BE2C (cell line): ENCODE measurements around the gene NSF.

Source experiments
- DNase-seq: peaks from one replicate; pipeline ENCODE4 v3.0.0-alpha.2; 2020
- H3K27me3 ChIP-seq: fragments of 250-450 bp; sonication (Bioruptor Pico); 2 replicates; pipeline ENCODE4 v1.5.1; 2020; ENCODE audit warnings: mild to moderate bottlenecking
- H3K36me3 ChIP-seq: fragments of 250-450 bp; sonication (Bioruptor Pico); 2 replicates; pipeline ENCODE4 v1.5.1; 2020; ENCODE audit warnings: mild to moderate bottlenecking
- H3K4me1 ChIP-seq: fragments of 250-450 bp; sonication (Bioruptor Pico); 2 replicates; pipeline ENCODE4 v1.5.1; 2020
- H3K4me3 ChIP-seq: 2 replicates; pipeline ENCODE4 v1.5.1; 2011; ENCODE audit warnings: low read depth, low read length
- H3K9me3 ChIP-seq: fragments of 250-450 bp; sonication (Bioruptor Pico); 2 replicates; pipeline ENCODE4 v1.5.1; 2020
- TF ChIP-seq, protein P1 (sequence below): IDR thresholded peaks from 2 replicates; pipeline ENCODE4 v1.5.1; 2012; ENCODE audit warnings: mild to moderate bottlenecking, low read depth, low read length

NSF gene

DNA sequence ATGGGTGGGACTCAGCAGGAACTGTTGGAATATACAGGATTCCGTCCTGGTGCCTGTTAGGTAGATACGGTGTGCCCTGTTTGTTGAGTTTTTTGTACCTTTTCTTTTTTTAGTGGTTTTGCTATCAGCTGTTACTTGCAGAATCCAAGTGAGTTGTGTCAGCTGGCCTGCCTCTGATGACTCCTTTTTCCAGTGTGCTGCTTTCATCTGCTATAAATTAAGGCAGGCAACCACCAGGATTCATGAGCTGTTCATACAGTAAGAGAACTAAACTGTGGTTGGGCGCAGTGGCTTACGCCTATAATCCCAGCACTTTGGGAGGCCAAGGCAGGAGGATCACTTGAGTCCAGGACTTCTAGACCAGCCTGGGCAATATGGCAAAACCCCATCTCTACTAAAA is 148.1 kb downstream of the NSF start:
- TF ChIP-seq, protein P1, sequence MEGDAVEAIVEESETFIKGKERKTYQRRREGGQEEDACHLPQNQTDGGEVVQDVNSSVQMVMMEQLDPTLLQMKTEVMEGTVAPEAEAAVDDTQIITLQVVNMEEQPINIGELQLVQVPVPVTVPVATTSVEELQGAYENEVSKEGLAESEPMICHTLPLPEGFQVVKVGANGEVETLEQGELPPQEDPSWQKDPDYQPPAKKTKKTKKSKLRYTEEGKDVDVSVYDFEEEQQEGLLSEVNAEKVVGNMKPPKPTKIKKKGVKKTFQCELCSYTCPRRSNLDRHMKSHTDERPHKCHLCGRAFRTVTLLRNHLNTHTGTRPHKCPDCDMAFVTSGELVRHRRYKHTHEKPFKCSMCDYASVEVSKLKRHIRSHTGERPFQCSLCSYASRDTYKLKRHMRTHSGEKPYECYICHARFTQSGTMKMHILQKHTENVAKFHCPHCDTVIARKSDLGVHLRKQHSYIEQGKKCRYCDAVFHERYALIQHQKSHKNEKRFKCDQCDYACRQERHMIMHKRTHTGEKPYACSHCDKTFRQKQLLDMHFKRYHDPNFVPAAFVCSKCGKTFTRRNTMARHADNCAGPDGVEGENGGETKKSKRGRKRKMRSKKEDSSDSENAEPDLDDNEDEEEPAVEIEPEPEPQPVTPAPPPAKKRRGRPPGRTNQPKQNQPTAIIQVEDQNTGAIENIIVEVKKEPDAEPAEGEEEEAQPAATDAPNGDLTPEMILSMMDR, result no peak
- peaks cover 10% of the 10 kb centered on the region for H3K4me1 ChIP-seq
- no peak for DNase-seq
- no peaks in the 10 kb centered on the region for H3K9me3 ChIP-seq
- no peak overlapping the region for H3K4me3 ChIP-seq
- H3K36me3 ChIP-seq, result no peaks in the 10 kb centered on the region
- no peaks in the 10 kb centered on the region for H3K27me3 ChIP-seq

DNA sequence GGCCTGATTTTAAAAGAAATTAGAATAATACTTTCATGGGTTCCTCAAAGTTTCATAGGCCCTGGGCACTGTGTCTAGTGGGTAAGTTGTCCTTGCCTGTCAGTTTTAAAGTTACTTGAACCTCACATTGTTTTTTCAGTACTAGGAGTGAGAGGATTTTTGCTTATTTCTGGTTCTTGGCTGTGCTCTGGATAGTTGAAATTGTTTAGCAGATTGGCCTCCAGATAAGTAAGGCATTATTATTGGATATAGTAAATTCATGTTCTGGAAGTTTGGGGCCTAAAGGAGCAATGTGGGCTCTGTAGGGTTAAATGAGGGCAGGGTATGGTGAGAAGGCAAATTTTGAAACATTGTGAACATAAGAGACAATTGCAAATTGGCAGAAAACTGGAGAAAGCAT is 149.5 kb downstream of the NSF start:
- no peaks in the 10 kb centered on the region for H3K36me3 ChIP-seq
- H3K27me3 ChIP-seq, result no peaks in the 10 kb centered on the region
- no peaks in the 10 kb centered on the region for H3K9me3 ChIP-seq
- DNase-seq, result no peak
- TF ChIP-seq, protein P1, result no peak
- H3K4me3 ChIP-seq, result no peak overlapping the region
- H3K4me1 ChIP-seq, result peaks cover 2% of the 10 kb centered on the region; the same call in 1 of the 2 replicates

DNA sequence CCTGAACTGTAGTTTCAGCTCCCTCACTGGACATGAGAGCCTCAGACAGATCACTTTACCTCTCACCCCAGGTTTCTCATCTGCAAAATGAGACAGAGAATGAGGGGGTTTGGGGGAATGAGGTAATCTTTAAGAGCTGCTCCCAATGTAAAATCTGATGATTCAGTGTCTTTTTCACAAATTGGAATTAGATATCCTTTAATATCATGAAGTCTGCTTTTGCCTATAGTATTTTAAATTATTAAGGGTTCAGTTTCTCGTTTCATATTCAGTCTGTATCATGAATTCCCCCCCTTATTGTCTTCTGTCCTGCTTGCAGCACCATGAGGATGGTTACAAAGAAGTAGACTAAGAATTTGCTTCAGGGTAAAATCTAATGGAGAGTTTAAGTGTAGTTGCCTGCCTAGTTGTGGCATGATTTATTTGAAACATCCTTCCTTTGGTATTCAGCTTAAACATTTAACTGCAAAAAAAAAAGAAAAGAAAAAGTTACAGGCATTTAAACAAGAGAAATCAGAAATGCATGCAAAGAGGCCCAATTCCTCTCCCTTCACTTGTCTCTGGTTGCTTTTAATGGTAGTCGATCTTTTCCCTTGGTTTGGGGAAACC is 150.8 kb downstream of the NSF start:
- Histone ChIP-seq H3K36me3 (no peaks in the 10 kb centered on the region), H3K9me3 (no peaks in the 10 kb centered on the region), H3K4me3 (no peak overlapping the region), H3K27me3 (no peaks in the 10 kb centered on the region), H3K4me1 (peaks cover 2% of the 10 kb centered on the region; the same call in 1 of the 2 replicates)
- TF ChIP-seq, protein P1, result no peak
- DNase-seq, result no peak

DNA sequence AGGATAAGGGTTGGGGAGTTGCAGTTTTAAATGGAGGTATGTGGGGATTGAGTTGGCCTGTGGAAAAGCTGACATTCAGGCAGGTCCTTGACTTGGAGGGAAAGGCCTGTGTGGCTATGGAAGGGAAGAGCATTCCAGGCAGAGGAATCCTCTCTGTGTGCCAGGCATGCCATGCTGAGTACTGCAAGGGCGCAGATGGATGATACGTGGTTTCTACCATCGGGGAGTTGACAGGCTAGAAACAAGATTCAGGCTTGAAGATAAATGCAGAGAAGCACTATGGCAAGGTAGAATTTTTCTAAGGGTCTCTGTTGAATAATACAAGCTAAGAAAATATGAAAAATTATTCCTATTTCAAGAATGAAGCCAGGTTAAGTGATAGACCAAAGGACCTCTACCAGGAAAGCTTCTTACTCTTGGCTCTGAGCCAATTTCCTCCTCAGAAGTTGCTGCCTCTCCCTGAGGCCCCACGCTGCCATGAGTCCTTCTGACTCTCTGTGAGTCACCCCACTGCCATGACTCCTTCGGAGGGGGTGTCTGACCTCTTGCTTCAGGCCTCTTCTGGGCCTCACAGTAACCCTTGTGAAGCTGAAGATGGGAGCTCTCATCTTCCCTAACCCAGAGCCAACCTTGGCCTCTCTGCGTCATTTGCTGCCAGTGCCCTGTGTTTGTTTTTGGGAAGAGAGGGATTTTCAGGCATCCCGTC is 152.2 kb downstream of the NSF start:
- Histone ChIP-seq H3K4me1 (peaks cover 2% of the 10 kb centered on the region; the same call in 1 of the 2 replicates), H3K36me3 (no peaks in the 10 kb centered on the region), H3K9me3 (no peaks in the 10 kb centered on the region), H3K27me3 (no peaks in the 10 kb centered on the region), H3K4me3 (no peak overlapping the region)
- TF ChIP-seq, protein P1, result no peak
- peak; percentile 24 for DNase-seq

DNA sequence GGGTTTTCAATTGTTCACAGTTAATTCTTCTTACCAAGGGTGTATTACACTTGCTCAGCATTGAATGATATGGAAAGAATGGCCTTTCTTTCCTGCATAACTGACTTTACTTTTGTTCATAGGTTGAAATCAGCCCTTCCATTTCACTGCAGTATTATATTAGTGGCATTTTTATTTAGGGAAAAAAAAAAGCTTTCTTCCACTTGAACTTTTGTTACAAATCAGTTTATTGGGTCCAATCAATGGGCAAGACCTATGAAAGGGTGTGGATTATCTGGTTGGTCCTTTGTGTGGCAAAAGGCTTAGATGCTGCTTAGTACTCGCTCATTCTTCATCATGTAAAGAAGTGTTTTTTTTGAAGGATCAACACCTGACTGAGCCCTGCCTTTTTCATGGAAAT is 154.0 kb downstream of the NSF start:
- TF ChIP-seq, protein P1, result no peak

DNA sequence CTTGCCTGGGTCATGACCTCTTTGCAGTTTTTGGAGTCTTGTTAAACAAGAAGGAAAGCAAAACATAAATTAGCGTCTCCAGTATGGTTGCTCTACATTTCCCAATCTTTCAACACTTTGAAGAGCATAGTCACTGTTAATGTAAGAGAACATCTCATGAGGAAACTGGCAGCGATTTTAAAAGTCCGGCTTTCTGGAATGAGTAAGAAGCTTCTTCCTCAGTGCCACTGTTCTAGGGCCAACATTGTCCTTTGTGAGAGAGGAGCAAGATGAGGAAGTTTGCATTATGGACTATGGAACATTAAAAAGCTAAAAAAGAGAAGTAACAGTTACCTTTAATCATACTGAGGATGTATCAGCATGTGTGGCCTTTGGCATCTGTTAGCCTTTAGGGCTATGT is 154.9 kb downstream of the NSF start:
- TF ChIP-seq, protein P1, result no peak
- H3K9me3 ChIP-seq, result no peaks in the 10 kb centered on the region
- H3K4me1 ChIP-seq, result no peaks in the 10 kb centered on the region
- no peak for DNase-seq
- 0 out of 2 replicates have a peak, but pooled peaks cover 2% of the 10 kb centered on the region for H3K36me3 ChIP-seq
- H3K27me3 ChIP-seq, result no peaks in the 10 kb centered on the region
- no peak overlapping the region for H3K4me3 ChIP-seq

More for the DNA sequence above, 154.0 kb downstream of the NSF start:
- no peaks in the 10 kb centered on the region for H3K9me3 ChIP-seq
- no peaks in the 10 kb centered on the region for H3K27me3 ChIP-seq
- peaks cover 2% of the 10 kb centered on the region; the same call in 1 of the 2 replicates for H3K4me1 ChIP-seq
- no peak overlapping the region for H3K4me3 ChIP-seq
- no peak for DNase-seq
- no peaks in the 10 kb centered on the region for H3K36me3 ChIP-seq
